Endothelial cell of umbilical vein (primary cell): ENCODE results near the gene MAGI1. TPM values are rescaled to one million over a fixed set of nuclear protein-coding genes. Genes with fewer than 3 reads are reported as not detected.

Experiments
- BruUV-seq: library from RNA; stranded (reverse); fragments of 400-500 nt; replicated peaks from 2 replicates; lab custom pipeline; 2021; lab: Mats Ljungman, UMichigan
- CTCF ChIA-PET: fragments of 300-600, 350-600 bp; sonication (Branson Sonifier 250); formaldehyde crosslinking; loops from one replicate; lab custom pipeline; 2021; ENCODE audit warnings: antibody characterized with exemption, inconsistent platforms; lab: Charles Lee
- POLR2A ChIA-PET: fragments of 300-600, 350-600 bp; sonication (Branson Sonifier 250); formaldehyde crosslinking; loops from one replicate; lab custom pipeline; 2021; ENCODE audit warnings: antibody characterized with exemption, inconsistent platforms; lab: Charles Lee
- DNase-seq: peaks from one replicate; pipeline ENCODE4 v3.0.0-alpha.2; 2011; ENCODE audit warnings: low read depth, low spot score
- FAIRE-seq: peaks from 2 replicates; lab custom pipeline; 2011; peaks lifted over from hg19 to GRCh38; lab: Jason Lieb, UNC
- H2AFZ ChIP-seq: 2 replicates; pipeline ENCODE4 v1.6.0; 2012; ENCODE audit warnings: low read depth, low read length, control low read depth, inconsistent platforms
- H3K27ac ChIP-seq: 2 replicates; pipeline ENCODE4 v1.5.1; 2011; ENCODE audit warnings: low read depth, mild to moderate bottlenecking, control low read depth, low read length, moderate library complexity; ENCODE audit not compliant: insufficient read depth
- H3K27me3 ChIP-seq, 2 experiments: 2 replicates each; pipeline versions ENCODE4 v1.6.0 to v1.6.1; 2011; ENCODE audit warnings: low read length in 2 of 2, mixed read lengths in 1 of 2; ENCODE audit not compliant: control insufficient read depth in 2 of 2, insufficient read depth in 2 of 2
- H3K36me3 ChIP-seq, 2 experiments: 2 replicates in 1 of 2; 3 replicates in 1 of 2; pipeline ENCODE4 v1.5.1; 2011; ENCODE audit warnings: low read length in 2 of 2, mild to moderate bottlenecking in 1 of 2, moderate library complexity in 1 of 2; ENCODE audit not compliant: control insufficient read depth in 2 of 2, insufficient read depth in 2 of 2; ENCODE audit errors: extremely low read depth in 1 of 2
- H3K4me1 ChIP-seq: 3 replicates; pipeline ENCODE4 v1.5.1; 2011; ENCODE audit warnings: mild to moderate bottlenecking, low read length; ENCODE audit not compliant: control insufficient read depth, insufficient read depth; ENCODE audit errors: extremely low read depth
- H3K4me2 ChIP-seq: 2 replicates; pipeline ENCODE4 v1.6.1; 2011; ENCODE audit warnings: low read length, control low read depth, mixed read lengths; ENCODE audit not compliant: insufficient read depth
- H3K4me3 ChIP-seq, 3 experiments: fragments of 200-600 bp in 1 of 3; sonication (generic), shearing (Covaris generic) in 1 of 3; replicated peaks in 1 of 3; 2 replicates each; pipeline ENCODE4 v1.5.1; 2011 to 2016; ENCODE audit warnings: control low read depth in 3 of 3, low read length in 3 of 3, mild to moderate bottlenecking in 2 of 3, inconsistent platforms in 1 of 3, low read depth in 1 of 3, moderate library complexity in 1 of 3; ENCODE audit not compliant: insufficient read depth in 1 of 3
- H3K79me2 ChIP-seq: 2 replicates; pipeline ENCODE4 v1.6.0; 2012; ENCODE audit warnings: low read length, inconsistent platforms; ENCODE audit not compliant: control insufficient read depth, insufficient read depth
- H3K9ac ChIP-seq: replicated peaks from 2 replicates; pipeline ENCODE3; 2011; ENCODE audit warnings: low read length, control low read depth; ENCODE audit not compliant: insufficient read depth; ENCODE audit errors: extremely low read depth
- H3K9me1 ChIP-seq: replicated peaks from 3 replicates; pipeline ENCODE4 v1.6.0; 2011; ENCODE audit warnings: mild to moderate bottlenecking, low read length; ENCODE audit not compliant: control insufficient read depth, insufficient read depth; ENCODE audit errors: extremely low read depth
- H3K9me3 ChIP-seq: replicated peaks from 2 replicates; pipeline ENCODE4 v1.5.1; 2012; ENCODE audit warnings: low read length, inconsistent platforms; ENCODE audit not compliant: control insufficient read depth, insufficient read depth
- H4K20me1 ChIP-seq: replicated peaks from 2 replicates; pipeline ENCODE3; 2011; ENCODE audit warnings: mild to moderate bottlenecking, low read length; ENCODE audit not compliant: control insufficient read depth, insufficient read depth; ENCODE audit errors: extremely low read depth
- EZH2 ChIP-seq: IDR thresholded peaks from 2 replicates; pipeline ENCODE4 v1.6.1; 2012; ENCODE audit warnings: borderline replicate concordance, low read depth, mild to moderate bottlenecking, moderate library complexity, low read length, inconsistent platforms; ENCODE audit not compliant: severe bottlenecking
- FOS ChIP-seq: IDR thresholded peaks from 2 replicates; pipeline ENCODE4 v1.6.1; 2011; ENCODE audit warnings: mild to moderate bottlenecking, low read length, moderate library complexity, borderline replicate concordance; ENCODE audit not compliant: insufficient read depth
- GATA2 ChIP-seq: IDR thresholded peaks from 2 replicates; pipeline ENCODE4 v1.7.0; 2011; ENCODE audit warnings: low read depth, mild to moderate bottlenecking, moderate library complexity, mixed read lengths, low read length; ENCODE audit not compliant: insufficient read length, insufficient read depth
- JUN ChIP-seq: IDR thresholded peaks from 2 replicates; pipeline ENCODE4 v1.6.1; 2011; ENCODE audit warnings: borderline replicate concordance, low read depth; ENCODE audit not compliant: insufficient read length, insufficient read depth
- MYC ChIP-seq: IDR thresholded peaks from one replicate; pipeline ENCODE4 v1.6.1; 2011; ENCODE audit warnings: mild to moderate bottlenecking, low read depth, low read length
- POLR2A ChIP-seq: IDR thresholded peaks from 2 replicates; pipeline ENCODE4 v1.6.1; 2012; ENCODE audit warnings: low read depth, mild to moderate bottlenecking, control low read depth, low read length
- POLR2AphosphoS5 ChIP-seq: IDR thresholded peaks from 2 replicates; pipeline ENCODE4 v1.6.1; 2012; ENCODE audit warnings: low read depth, mild to moderate bottlenecking, control low read depth, low read length, moderate library complexity; ENCODE audit not compliant: insufficient read depth
- dilution Hi-C: fragments of 300-500 bp; cut with MboI; formaldehyde crosslinking; loops from one replicate; pipeline ENCODE4 v1.15.0; 2019; ENCODE audit warnings: low sequenced_read_pairs; ENCODE audit not compliant: extremely low pct_ligation_motif_present
- intact Hi-C: fragments of 100-400 bp; cut with micrococcal nuclease; formaldehyde crosslinking; loops from one replicate; pipeline ENCODE4 v1.10.0; 2022
- polyA plus RNA-seq, 4 experiments: library from polyadenylated mRNA; depleted of rRNA in 3 of 4; stranded (reverse) in 3 of 4; unstranded in 1 of 4; fragments of >200 nt; gene quantifications; 2 replicates each; pipeline versions ENCODE4 v1.2.1 to v1.2.3, GENCODE V29; 2011 to 2012; ENCODE audit warnings: missing spikeins in 1 of 4
- total RNA-seq: library from RNA; stranded (reverse); gene quantifications from 2 replicates; pipeline ENCODE4 v1.2.3, GENCODE V29; 2021
- TF ChIP-seq, protein P1 (sequence below), 2 donors: IDR thresholded peaks; 1 replicate in 1 of 2; 2 replicates in 1 of 2; pipeline ENCODE4 v1.5.1; 2011; ENCODE audit warnings: low read length in 2 of 2, mild to moderate bottlenecking in 2 of 2, moderate library complexity in 2 of 2, control low read depth in 1 of 2, inconsistent platforms in 1 of 2, low read depth in 1 of 2; ENCODE audit not compliant: insufficient read depth in 1 of 2; ENCODE audit errors: extremely low read depth in 1 of 2

MAGI1 gene
- total and polyA plus RNA-seq, 2 donors (not counting 3 experiments of a cell fraction or from before 2014, with no cell fraction given): 10.1 to 47.9 TPM

GRCh38 chr3:65854606-65855304, 184.0 kb downstream of the MAGI1 start:
- POLR2A ChIA-PET: no interaction called here

More at GRCh38 chr3:65854606-65855304, 184.0 kb downstream of the MAGI1 start:
- H3K79me2 ChIP-seq: no peaks in the 10 kb centered on the region
- no peak overlapping the region for H3K9ac ChIP-seq
- no TSS peak for BruUV-seq
- no peak for FAIRE-seq
- peaks cover 19% of the 10 kb centered on the region for H3K4me1 ChIP-seq
- H3K4me3 ChIP-seq: no peak overlapping the region
- CTCF ChIA-PET: interaction anchor here (1.1 kb wide), 1 partner anchor 12 kb away, joined by 3 read pairs; no protein-coding TSS in a partner anchor
- TF ChIP-seq, protein P1, sequence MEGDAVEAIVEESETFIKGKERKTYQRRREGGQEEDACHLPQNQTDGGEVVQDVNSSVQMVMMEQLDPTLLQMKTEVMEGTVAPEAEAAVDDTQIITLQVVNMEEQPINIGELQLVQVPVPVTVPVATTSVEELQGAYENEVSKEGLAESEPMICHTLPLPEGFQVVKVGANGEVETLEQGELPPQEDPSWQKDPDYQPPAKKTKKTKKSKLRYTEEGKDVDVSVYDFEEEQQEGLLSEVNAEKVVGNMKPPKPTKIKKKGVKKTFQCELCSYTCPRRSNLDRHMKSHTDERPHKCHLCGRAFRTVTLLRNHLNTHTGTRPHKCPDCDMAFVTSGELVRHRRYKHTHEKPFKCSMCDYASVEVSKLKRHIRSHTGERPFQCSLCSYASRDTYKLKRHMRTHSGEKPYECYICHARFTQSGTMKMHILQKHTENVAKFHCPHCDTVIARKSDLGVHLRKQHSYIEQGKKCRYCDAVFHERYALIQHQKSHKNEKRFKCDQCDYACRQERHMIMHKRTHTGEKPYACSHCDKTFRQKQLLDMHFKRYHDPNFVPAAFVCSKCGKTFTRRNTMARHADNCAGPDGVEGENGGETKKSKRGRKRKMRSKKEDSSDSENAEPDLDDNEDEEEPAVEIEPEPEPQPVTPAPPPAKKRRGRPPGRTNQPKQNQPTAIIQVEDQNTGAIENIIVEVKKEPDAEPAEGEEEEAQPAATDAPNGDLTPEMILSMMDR (IDR thresholded peaks at IDR 0.05; ENCODE audit: extremely low read depth in 1 of 2, insufficient read depth in 1 of 2, low read depth in 1 of 2, low read length in 2 of 2): no peak
- TF ChIP-seq FOS (no peak), POLR2AphosphoS5 (no peak), MYC (no peak), JUN (no peak), GATA2 (peak; percentile 17), POLR2A (no peak), EZH2 (no peak)
- H3K4me2 ChIP-seq: no peak overlapping the region
- dilution Hi-C loops: no loop called here
- no peak for DNase-seq
- H3K27ac ChIP-seq: no peak overlapping the region
- intact Hi-C loops: no loop called here
- H2AFZ ChIP-seq: no peak overlapping the region
- no peaks in the 10 kb centered on the region for H3K9me3 ChIP-seq
- H4K20me1 ChIP-seq: peaks cover 5% of the 10 kb centered on the region
- H3K27me3 ChIP-seq: no peaks in the 10 kb centered on the region
- no peaks in the 10 kb centered on the region for H3K36me3 ChIP-seq
- H3K9me1 ChIP-seq: no peaks in the 10 kb centered on the region
